HG03139 (cell line): Measurements from ENCODE around the gene WBP1.
"Not testable (repeated sequence)": the region's sequence is repeated elsewhere in the genome, so short reads cannot be mapped to it uniquely, and the experiment has no call there.

Experiments used
- ATAC-seq: cut with Tn5 transposase; IDR thresholded peaks from one replicate; pipeline ENCODE4 v1.9.1; 2021; ENCODE audit not compliant: unreplicated experiment

WBP1 gene

GRCh38 chr2:74448771-74449170 is 9.5 kb upstream of the WBP1 start:
- ATAC-seq = no peak

- no peak for ATAC-seq
Observed at GRCh38 chr2:74450570-74451190, 7.6 kb upstream of the WBP1 start.

GRCh38 chr2:74454654-74455511 is 3.4 kb upstream of the WBP1 start, which contains the start of gene INO80B:
INO80B (plus strand) TSS chr2:74455087; CDS start chr2:74455117, 30 bp downstream.
- peak; percentile 35 for ATAC-seq

- no peak for ATAC-seq
Observed at GRCh38 chr2:74457129-74457548, 1.1 kb upstream of the WBP1 start.

DNA sequence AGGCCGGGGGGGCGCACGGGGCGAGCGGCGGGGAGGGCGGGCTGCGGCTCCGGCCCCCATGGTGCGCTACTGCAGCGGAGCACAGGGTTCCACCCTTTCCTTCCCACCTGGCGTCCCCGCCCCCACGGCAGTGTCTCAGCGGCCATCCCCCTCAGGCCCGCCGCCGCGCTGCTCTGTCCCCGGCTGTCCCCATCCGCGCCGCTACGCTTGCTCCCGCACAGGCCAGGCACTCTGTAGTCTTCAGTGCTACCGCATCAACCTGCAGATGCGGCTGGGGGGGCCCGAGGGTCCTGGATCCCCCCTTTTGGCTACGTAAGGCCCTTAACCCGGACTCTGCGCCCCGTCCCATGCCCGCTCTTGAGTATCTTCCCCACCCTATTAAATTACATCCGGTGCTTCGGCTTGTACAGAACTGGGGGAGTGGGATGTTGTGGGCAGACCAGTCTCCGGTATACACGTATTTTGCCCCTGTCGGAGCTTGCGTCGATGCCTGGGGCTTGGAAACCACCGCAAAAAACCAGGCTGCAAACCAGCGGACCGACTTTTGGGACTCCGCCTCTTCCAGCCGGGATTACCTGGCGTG is 598 bp upstream of the WBP1 start:
- ATAC-seq = peak; percentile 25

GRCh38 chr2:74458938-74459363 is 713 bp downstream of the WBP1 start:
- no peak for ATAC-seq

DNA sequence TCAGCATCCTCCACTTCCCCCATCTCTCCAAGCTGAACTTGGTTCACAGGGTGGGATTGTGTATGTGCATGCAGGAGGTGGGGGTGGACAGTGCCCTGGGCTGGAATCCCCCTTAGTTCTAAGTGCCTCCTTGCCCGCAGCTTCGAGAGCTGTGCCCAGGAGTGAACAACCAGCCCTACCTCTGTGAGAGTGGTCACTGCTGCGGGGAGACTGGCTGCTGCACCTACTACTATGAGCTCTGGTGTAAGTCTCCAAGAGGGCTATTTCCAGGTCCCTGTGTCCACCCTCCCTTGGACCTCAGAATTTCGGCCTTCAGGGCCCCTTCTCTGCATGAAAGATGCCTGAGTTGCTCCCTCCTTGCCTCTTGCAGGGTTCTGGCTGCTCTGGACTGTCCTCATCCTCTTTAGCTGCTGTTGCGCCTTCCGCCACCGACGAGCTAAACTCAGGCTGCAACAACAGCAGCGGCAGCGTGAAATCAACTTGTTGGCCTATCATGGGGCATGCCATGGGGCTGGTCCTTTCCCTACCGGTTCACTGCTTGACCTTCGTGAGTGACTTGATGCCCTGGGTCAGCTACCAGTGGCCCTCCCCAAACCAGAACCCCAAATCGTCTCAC is 1.4 kb downstream of the WBP1 start:
- ATAC-seq = not testable (repeated sequence)

DNA sequence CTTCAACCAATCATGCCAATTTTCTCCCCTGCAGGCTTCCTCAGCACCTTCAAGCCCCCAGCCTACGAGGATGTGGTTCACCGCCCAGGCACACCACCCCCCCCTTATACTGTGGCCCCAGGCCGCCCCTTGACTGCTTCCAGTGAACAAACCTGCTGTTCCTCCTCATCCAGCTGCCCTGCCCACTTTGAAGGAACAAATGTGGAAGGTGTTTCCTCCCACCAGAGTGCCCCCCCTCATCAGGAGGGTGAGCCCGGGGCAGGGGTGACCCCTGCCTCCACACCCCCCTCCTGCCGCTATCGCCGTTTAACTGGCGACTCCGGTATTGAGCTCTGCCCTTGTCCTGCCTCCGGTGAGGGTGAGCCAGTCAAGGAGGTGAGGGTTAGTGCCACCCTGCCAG is 1.9 kb downstream of the WBP1 start:
- not testable (repeated sequence) for ATAC-seq

DNA sequence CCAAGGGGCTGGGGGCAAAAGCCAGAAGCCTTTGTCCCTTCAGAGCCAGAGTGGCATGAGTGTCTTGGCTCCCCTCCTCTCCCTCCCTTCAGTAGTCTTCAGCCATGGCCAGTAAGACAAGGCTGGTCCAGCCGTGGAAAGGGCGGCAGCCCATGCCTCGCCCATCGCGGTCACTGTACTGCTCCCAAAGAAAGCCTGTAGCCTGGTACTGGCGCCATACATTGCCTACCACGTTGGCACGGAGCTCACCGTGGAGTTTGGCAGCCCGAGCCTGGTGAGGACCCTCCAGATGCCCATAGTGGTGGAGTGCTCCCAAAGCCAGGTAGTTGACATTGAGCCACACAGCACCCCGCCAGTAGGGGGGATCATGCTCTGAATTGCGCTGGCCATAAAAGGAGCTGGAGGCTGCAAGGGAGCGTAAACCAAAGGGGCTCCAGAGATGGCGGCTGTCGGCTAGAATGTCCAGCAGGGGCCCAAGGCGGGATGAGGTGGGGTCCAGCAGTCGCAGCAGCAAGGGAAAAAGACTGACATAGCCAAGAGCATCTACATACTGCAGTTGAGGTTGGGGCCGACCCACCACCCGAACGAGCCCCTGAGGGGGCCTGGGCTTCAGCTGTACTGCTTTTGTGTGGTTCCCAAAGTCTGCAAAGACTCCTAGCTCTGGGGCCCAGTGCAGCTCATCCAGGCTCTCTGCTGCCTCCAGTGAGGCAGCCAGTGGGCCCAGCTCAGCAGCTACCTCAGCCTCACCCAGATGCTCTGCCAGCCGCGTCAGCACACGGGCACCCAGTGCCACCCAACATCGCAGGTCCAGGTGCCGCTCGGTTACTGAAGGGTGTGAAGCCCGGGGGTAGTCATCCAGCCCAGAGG is 3.2 kb downstream of the WBP1 start:
- no peak for ATAC-seq

- no peak for ATAC-seq
Observed at GRCh38 chr2:74462054-74462785, 4.0 kb downstream of the WBP1 start.

- ATAC-seq = no peak
Observed at GRCh38 chr2:74462786-74463105, 4.5 kb downstream of the WBP1 start.

DNA sequence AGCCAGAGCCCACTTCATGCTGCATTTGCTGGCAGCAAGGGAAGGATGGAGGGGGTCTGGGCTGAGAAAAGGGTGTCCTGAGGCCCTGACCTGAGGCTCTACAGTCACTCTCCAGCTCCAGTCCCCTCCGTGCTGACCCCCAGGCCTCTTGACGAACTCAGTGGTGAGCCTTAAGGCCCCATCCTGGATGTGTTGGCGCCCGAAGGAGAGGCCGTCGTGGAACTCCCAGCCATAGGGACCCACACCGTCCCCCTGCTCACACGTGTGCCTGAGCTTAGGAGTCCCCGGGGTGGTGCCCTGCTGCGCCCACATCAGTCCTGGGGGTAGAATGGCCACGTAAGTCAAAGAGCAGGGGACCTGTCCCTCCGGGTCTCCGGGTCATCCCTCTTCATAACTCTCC is 6.2 kb downstream of the WBP1 start:
- no peak for ATAC-seq

GRCh38 chr2:74470742-74471141 is 12.5 kb downstream of the WBP1 start:
- ATAC-seq = not testable (repeated sequence)

- ATAC-seq = no peak
Observed at GRCh38 chr2:74471332-74472065, 13.3 kb downstream of the WBP1 start.

DNA sequence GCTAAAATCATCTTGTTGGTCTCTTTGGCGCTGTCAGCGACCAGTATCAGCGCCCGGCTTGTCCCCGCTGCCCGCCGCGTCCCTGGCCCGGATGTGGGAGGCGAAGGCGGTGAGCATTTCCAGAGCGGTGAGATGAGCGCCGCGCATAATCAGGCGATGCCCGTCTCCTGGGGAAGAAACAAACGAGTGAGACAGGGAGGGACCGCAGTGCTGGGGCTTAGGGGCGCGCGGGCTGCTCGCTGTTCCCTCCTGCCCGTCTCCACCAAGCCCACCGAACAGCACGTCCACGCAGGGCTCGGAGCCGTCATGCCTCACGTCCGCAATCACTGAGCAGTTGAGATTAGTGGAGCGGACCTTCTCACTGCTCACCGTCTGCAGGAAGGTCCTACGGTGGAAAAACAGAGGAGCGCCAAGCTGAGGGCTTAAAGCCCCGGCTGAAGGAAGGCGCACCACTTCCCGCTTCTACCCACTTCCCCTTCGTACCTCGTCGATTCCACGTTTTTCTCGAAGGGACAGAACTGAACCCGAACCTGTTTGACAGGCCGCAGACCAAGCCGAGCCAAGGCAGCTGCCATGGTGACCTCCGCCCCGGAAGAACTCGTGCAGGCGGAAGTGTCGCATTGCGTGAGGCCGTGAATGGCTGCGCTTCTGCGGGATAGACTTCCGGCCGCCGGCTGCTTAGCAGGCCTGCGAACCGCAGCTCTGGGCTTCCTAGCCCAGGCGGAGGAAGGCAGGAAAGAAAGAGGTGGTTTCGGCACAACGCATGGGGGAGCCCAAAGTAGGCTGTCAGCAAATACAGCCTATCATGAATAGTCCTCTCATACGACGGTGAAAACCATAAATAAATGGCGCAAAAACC is 14.1 kb downstream of the WBP1 start, which contains the start of gene MRPL53:
TSS of gene MRPL53 (minus strand) at position 595 of the 859 bp plus-strand sequence. CDS start at position 575, 20 bp downstream.
- ATAC-seq = peak; percentile 86

GRCh38 chr2:74472945-74473258 is 14.7 kb downstream of the WBP1 start:
- ATAC-seq = no peak

DNA sequence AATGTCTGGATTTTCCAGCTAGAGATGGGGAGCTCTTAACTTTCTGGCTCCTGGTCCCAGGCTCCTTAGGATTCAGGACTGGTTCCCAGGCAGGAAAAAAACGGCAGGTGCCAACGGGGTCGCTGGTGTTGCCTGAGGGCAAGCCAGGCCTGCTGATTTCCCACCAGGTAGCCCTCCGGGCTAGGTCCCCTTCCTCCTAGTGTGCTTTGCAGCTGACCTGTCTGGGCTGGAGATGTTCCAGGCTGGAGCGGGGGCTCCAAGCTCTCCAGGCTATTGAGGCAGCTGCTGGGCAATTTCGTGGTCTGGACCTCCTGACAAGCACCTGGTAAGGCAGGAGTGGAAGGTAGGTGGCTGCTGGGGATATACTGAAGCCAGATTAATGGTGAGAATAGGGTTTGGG is 16.2 kb downstream of the WBP1 start:
- no peak for ATAC-seq

DNA sequence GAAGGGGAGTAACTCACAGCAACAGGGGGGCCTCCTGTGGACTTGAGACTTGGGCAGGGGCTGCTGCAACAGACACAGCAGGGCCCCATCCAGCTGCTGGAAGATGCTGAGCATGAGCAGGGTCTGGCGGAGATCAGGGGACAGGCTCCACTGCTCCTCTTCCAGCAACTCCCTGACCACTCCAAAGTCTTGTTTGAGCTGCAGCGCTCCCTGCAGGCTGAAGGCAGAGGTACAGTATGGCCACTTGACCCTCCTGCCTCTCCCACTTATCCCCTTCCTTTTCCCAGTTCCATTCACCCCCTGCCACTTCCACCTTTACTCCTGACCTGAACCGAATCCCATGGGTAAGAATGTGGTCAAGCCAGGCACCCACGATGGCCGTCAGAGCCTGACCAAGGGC is 16.7 kb downstream of the WBP1 start:
- no peak for ATAC-seq
